ENCODE data around the gene LAMA5.

Gene LAMA5

GRCh38 chr20:62358171-62359042, 8.7 kb downstream of the LAMA5 start:
- no peak for DNase-seq

- no peak for DNase-seq
Observed at GRCh38 chr20:62357681-62358080, 9.4 kb downstream of the LAMA5 start.

DNA sequence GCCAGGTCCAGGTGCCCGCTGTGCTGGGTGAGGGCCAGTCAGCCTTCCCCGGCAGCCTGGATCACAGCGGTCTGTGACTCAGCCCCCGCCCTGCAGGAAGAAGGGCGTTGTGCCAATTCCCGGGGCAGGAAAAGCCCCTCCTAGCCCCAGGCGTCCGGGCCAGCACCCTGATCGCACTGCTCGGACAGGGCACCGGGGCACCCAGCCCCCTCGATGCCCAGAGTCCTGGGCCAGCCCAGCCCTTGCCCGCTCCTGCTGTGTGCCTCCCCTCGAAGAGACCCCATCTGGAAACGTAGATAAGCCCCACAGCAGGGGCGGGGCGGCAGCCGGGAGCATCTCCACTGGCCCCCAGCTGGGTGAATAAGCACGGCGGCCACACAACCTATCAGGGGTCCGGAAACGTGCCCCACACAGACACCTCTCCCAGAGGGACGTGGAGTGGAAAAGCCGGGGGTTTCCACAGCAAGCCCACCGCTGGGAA, 9.9 kb downstream of the LAMA5 start:
- DNase-seq = peak; percentile 52

DNA sequence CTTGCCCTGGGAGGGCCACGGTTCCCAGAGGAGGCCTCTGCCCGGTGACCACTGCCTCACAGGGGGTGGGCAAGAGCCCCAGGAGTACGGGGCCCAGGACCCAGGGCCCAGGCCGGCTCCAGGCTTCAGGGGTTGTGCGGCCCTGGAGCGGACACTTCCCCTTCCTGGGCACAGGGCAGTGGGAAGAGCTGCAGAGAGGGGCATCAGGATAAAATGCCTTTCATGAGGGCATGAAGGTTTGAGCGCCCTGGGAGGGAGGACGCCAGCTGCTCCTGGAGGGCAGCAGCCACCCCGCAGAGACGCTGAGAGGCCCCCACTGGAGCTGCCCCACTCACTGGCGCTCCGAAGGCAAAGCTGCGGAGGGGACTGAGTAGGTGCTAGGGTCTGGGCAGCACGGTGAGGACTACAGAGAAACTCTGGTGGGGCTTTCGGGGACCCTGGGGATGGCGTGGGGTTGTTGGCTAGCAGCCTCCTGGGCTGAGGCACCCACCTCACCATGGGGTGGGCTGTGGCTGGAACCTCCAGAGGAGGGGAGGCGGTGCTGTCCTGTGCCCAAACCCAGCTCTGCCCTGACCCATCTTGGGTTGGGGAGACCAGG, 10.4 kb downstream of the LAMA5 start:
- DNase-seq = no peak

DNA sequence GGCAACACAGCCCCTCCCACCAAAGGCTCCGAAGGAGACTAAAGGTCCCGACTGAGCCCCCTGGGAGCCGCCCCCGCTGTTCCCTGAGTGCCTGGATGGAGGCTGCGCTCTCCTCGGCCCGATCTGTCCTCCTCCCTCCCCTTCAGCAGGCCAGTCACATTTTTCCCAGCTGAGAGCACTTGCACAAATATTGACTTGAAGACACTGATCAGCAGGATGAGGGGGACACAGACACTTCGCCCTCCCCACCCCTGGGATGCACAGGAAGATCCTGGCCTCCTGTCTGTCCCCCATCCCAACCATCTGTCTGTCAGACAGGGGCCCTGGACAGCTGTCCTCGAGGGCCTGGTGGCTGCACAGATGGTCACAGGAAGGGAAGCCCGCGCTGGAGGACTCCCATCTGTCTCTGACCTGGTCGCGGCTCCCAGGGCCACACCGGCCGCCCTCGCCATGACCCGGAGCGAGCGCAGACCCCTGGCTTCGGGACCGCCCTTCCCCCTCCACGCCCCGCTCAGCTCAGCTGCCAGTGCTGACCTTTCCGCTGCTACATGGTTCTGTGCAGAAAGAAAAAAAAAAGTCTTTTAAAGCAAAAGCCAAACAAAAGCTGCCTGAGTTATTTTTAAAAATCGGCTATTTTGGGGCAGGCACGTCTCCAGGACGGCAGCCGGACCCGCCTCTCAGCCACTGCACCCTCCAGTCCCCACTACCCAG, 11.1 kb downstream of the LAMA5 start:
- peak; percentile 77 for DNase-seq

- peak; percentile 77 for DNase-seq
Observed at GRCh38 chr20:62355516-62355877, 11.6 kb downstream of the LAMA5 start.

GRCh38 chr20:62354811-62355341, 12.2 kb downstream of the LAMA5 start:
- DNase-seq = no peak

DNA sequence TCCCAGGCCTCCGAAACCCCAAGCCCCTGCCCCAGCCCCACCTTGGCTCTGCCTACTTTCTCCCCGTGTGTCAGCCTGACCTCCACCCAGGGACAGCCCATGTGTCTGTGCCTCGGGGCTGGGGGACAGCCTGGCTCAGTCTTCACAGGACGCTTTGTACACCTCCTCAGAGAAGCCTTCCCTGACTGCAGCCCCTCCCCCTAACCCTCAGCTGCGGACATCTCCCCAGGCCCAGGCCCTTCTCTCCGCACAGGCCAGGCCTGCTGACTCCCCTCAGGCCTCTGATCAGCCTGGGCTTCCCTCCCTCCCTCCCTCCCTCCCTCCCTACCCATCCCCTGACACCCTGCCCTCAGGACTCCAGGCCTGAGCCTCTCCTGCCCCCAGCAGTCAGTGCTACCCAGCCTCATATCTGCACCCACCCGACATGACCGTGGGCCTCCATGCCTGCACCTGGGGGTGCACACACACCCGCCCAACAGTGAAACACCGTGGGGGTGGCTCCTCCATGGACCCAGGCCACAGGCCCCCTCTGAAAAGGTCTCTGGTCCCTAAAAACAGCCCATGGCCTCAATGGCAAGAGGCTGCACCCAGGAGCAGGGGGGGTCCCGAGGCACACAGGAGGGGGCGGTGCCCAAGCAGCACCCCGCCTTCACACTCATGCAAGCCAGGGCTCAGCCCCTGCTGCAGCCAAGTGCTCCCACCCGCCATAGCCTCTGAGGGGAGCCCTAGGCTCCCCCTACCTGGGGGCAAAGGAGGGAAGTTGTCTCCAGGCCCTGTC, 12.9 kb downstream of the LAMA5 start:
- no peak for DNase-seq

- DNase-seq = no peak
Observed at GRCh38 chr20:62353289-62354030, 13.7 kb downstream of the LAMA5 start.

GRCh38 chr20:62352402-62353288, 14.5 kb downstream of the LAMA5 start:
- DNase-seq = peak; percentile 31

DNA sequence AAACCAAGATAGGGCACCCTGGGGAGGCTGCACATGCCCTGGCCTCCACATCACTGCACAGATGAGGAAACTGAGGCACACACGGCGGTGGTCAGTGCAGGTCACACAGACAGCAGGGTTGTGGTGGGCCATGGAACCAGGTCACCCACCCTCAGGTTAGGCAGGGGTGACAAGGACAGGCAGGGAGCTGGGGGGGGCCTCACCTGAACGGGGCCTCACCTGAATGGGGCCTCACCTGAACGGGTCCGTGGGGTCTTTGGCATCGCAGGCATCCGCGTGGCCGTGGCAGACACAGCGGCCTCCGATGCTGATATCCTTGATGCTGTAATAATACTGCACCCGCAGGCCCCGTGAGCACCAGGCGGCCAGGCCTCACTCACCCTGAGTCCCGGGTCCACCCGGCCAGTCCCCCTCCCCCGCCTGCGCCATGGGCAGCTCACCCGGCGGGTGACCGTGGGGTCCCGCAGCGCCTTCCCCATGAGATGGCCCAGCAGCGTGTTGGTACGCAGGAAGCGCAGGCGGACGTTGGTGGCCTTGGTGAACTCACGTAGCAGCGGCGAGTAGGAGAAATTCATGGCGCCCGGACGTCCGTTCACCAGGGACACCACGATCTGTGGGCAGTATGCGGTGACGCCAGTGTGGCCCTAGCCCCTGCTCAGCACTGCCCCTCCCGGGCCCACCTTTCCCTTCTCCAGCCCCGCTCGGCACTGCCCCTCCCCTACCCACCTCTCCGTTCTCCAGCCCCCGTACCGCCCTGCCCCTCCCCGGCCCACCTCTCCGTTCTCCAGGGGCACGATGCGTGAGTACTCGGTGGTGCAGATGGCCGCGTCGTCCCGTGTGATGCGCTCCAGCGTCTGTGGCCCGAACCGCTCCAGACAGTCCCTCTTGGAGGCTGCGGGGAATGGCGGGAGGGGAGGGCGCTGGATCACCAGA, 15.4 kb downstream of the LAMA5 start:
- DNase-seq = no peak

- DNase-seq = no peak
Observed at GRCh38 chr20:62350629-62351422, 16.3 kb downstream of the LAMA5 start.

- DNase-seq = peak; percentile 58
Observed at GRCh38 chr20:62350098-62350628, 16.9 kb downstream of the LAMA5 start.

- no peak for DNase-seq
Observed at GRCh38 chr20:62349556-62350097, 17.5 kb downstream of the LAMA5 start.

DNA sequence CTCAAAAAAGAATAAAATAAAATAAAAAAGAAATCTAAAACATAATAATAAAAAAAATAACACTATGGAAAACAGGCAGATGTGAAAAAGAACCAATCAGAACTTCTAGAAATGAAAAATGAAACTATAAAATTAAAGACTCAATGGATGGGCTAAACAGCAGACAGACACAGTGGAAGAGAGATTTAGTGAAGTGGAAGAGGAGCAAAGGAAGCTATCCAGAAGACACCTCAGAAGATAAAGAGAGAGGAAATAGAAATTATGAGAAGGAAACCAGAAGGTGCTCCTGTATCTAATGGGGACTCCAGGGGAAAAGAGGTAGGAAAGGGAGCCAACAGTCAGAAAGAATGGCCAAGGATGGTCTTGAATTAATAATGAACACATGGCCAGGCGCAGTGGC, 18.5 kb downstream of the LAMA5 start:
- no peak for DNase-seq

DNA sequence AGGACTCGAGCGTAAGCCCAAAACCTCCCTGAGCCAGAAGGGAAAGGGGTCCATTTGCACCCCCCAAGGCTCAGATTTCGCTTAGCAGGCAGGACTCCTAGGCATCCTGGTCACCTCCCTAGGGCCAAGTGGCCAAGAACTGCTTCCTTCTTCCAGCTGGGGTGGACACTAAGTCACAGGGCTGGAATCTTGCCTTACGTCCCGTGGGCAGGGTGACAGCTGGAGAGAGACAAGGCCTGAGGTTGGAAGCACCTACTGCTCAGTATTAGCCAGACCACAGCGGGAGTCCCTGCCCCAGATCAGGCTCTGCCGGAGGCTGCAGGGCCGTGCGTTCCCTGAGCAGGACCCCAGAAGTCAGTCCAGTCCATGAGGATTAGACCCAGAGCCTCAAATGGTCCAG, 19.7 kb downstream of the LAMA5 start:
- no peak for DNase-seq

GRCh38 chr20:62347151-62347404, 20.0 kb downstream of the LAMA5 start:
- no peak for DNase-seq

GRCh38 chr20:62346398-62347150, 20.5 kb downstream of the LAMA5 start:
- DNase-seq = no peak
